ENCODE results near the gene MGAT3.

MGAT3 gene

GRCh38 chr22:39473851-39474250 lies 17.0 kb downstream of the MGAT3 start:
- no peak for DNase-seq

GRCh38 chr22:39474351-39475111 lies 17.7 kb downstream of the MGAT3 start:
- no peak for DNase-seq

- no peak for DNase-seq
Measured at GRCh38 chr22:39475337-39475736, 18.5 kb downstream of the MGAT3 start.

- DNase-seq = no peak
Measured at GRCh38 chr22:39475902-39476301, 19.1 kb downstream of the MGAT3 start.

GRCh38 chr22:39476664-39477063 lies 19.9 kb downstream of the MGAT3 start:
- no peak for DNase-seq

GRCh38 chr22:39477542-39477941 lies 20.7 kb downstream of the MGAT3 start:
- no peak for DNase-seq

- DNase-seq = peak in 1 of 2 donors; percentile 29
Measured at GRCh38 chr22:39478441-39478850, 21.6 kb downstream of the MGAT3 start.

- no peak for DNase-seq
Measured at GRCh38 chr22:39479254-39479653, 22.4 kb downstream of the MGAT3 start.

- DNase-seq = no peak
Measured at GRCh38 chr22:39480557-39480956, 23.7 kb downstream of the MGAT3 start.

- DNase-seq = no peak
Measured at GRCh38 chr22:39481054-39481453, 24.2 kb downstream of the MGAT3 start.

GRCh38 chr22:39481595-39481994 lies 24.8 kb downstream of the MGAT3 start:
- no peak for DNase-seq

GRCh38 chr22:39482768-39483167 lies 26.0 kb downstream of the MGAT3 start:
- DNase-seq = no peak

GRCh38 chr22:39486951-39487825 lies 30.4 kb downstream of the MGAT3 start:
- DNase-seq = no peak

- DNase-seq = no peak
Measured at GRCh38 chr22:39487826-39488520, 31.2 kb downstream of the MGAT3 start.

GRCh38 chr22:39488563-39489083 lies 31.8 kb downstream of the MGAT3 start:
- DNase-seq = no peak

GRCh38 chr22:39489094-39490068 lies 32.6 kb downstream of the MGAT3 start:
- DNase-seq = peak; percentile 25 to 36

- DNase-seq = peak; percentile 73 to 83
Measured at GRCh38 chr22:39490135-39490798, 33.5 kb downstream of the MGAT3 start.

GRCh38 chr22:39490966-39491680 lies 34.3 kb downstream of the MGAT3 start:
- no peak for DNase-seq

- no peak for DNase-seq
Measured at GRCh38 chr22:39491696-39492095, 34.9 kb downstream of the MGAT3 start.

- no peak for DNase-seq
Measured at GRCh38 chr22:39492186-39492585, 35.4 kb downstream of the MGAT3 start.
